Vagina (tissue), 2 donors: Measurements from ENCODE around the gene GLP1R.

Experiments
- POLR2A ChIP-seq, 2 donors: fragments of 450-650 bp; IDR thresholded peaks; one replicate each; pipeline ENCODE4 v1.6.1; 2017; ENCODE audit warnings: antibody characterized with exemption in 2 of 2, mild to moderate bottlenecking in 2 of 2, moderate library complexity in 2 of 2
- TF ChIP-seq, protein P1 (sequence below), 3 experiments: fragments of 450-650 bp in 2 of 3; fragments of 200-600 bp in 1 of 3; sonication (generic) in 1 of 3; IDR thresholded peaks; one replicate each; pipeline ENCODE4 v1.5.1; 2017 to 2019; ENCODE audit warnings: antibody characterized with exemption in 3 of 3, mild to moderate bottlenecking in 2 of 3, moderate library complexity in 2 of 3

DNA sequence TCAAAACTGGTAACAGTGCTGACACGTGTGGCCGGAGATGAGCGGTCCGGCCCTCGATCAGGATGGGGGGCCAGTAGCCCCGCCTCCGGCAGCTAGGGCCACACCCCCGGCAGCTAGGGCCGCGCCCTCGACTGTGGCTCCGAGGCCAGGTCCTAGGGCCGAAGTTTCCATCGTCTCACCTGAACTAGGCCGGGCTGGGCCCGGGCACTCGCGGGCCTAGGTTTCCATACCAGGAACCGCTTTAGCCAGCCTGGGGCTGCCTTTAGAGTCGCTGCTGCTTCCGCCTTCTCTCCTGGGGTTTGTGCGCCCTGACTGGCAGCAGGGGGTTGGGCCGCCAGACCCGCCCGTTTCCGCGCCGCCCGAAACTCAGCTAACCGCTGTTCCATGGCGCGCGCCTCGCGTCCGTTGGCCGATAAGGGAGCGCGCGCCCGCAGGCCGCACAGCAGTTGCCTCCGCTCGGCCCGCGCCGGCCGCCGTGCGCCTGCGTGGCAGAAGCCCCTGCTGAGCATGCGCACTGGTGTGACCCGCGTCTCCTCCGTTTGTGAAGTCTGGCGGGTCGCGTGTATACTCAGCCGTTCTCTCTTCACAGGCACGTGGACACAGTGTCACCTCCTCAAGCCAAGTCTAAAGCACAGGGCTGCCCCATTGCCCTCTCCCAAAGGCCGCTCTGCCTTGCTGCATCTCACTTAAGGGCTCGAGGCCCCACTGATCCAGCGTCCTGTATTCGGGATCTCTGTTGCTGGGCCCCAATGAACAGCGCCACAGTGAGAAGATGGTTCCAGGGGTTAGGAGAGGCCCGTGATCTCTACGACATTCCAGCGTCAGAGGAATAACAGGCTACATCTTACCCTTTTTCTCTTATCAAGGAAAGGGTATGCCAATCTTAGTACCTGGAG is 66.4 kb downstream of the GLP1R start, which contains the start of gene SAYSD1:
- TF ChIP-seq, protein P1, sequence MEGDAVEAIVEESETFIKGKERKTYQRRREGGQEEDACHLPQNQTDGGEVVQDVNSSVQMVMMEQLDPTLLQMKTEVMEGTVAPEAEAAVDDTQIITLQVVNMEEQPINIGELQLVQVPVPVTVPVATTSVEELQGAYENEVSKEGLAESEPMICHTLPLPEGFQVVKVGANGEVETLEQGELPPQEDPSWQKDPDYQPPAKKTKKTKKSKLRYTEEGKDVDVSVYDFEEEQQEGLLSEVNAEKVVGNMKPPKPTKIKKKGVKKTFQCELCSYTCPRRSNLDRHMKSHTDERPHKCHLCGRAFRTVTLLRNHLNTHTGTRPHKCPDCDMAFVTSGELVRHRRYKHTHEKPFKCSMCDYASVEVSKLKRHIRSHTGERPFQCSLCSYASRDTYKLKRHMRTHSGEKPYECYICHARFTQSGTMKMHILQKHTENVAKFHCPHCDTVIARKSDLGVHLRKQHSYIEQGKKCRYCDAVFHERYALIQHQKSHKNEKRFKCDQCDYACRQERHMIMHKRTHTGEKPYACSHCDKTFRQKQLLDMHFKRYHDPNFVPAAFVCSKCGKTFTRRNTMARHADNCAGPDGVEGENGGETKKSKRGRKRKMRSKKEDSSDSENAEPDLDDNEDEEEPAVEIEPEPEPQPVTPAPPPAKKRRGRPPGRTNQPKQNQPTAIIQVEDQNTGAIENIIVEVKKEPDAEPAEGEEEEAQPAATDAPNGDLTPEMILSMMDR (IDR thresholded peaks at IDR 0.05), result no peak
- TF ChIP-seq POLR2A (IDR thresholded peaks at IDR 0.05), result peak in 1 of 2 donors; percentile 42
